CD4-positive, alpha-beta T cell treated with Interleukin-2 at 100 ng/mL for 4 hours (primary cell): ENCODE data around the gene PIPOX.
"Not testable (repeated sequence)": the region's sequence is repeated elsewhere in the genome, so short reads cannot be mapped to it uniquely, and the experiment has no call there.

ENCODE experiments used
- DNase-seq: peaks from one replicate; pipeline ENCODE4 v3.0.0-alpha.2; 2020; ENCODE audit warnings: low spot score

PIPOX gene

GRCh38 chr17:29076087-29076486 lies 33.1 kb downstream of the PIPOX start:
- no peak for DNase-seq

- no peak for DNase-seq
These were observed 33.8 kb downstream of the PIPOX start for GRCh38 chr17:29076722-29077121.

- no peak for DNase-seq
These were observed 34.4 kb downstream of the PIPOX start for GRCh38 chr17:29077320-29077719.

- no peak for DNase-seq
These were observed 35.5 kb downstream of the PIPOX start for GRCh38 chr17:29078183-29079045.

GRCh38 chr17:29079433-29079832 lies 36.5 kb downstream of the PIPOX start:
- no peak for DNase-seq

- DNase-seq = no peak
These were observed 36.9 kb downstream of the PIPOX start for GRCh38 chr17:29079887-29080286.

GRCh38 chr17:29080323-29080722 lies 37.4 kb downstream of the PIPOX start:
- DNase-seq = no peak

- no peak for DNase-seq
These were observed 38.0 kb downstream of the PIPOX start for GRCh38 chr17:29080965-29081364.

- no peak for DNase-seq
These were observed 41.7 kb downstream of the PIPOX start for GRCh38 chr17:29084541-29085146.

GRCh38 chr17:29085223-29085622 lies 42.3 kb downstream of the PIPOX start:
- no peak for DNase-seq

- no peak for DNase-seq
These were observed 43.8 kb downstream of the PIPOX start for GRCh38 chr17:29086628-29087332.

GRCh38 chr17:29088782-29089181 lies 45.8 kb downstream of the PIPOX start:
- DNase-seq = not testable (repeated sequence)

- DNase-seq = no peak
These were observed 46.7 kb downstream of the PIPOX start for GRCh38 chr17:29089601-29090044.

- DNase-seq = no peak
These were observed 47.2 kb downstream of the PIPOX start for GRCh38 chr17:29090108-29090507.

- no peak for DNase-seq
These were observed 48.0 kb downstream of the PIPOX start for GRCh38 chr17:29090750-29091605.

GRCh38 chr17:29091606-29092289 lies 48.8 kb downstream of the PIPOX start:
- DNase-seq = no peak

GRCh38 chr17:29093090-29093871 lies 50.3 kb downstream of the PIPOX start:
- no peak for DNase-seq

- no peak for DNase-seq
These were observed 51.3 kb downstream of the PIPOX start for GRCh38 chr17:29094101-29094708.

GRCh38 chr17:29095439-29095838 lies 52.5 kb downstream of the PIPOX start:
- no peak for DNase-seq

- DNase-seq = no peak
These were observed 53.2 kb downstream of the PIPOX start for GRCh38 chr17:29096094-29096493.
